ENCODE results near the gene DENND1B. TPM values are rescaled to one million over a fixed set of nuclear protein-coding genes. Genes with fewer than 3 reads are reported as not detected.

The DENND1B gene
- total RNA-seq, 2 donors from 2014 or later: 9.4 to 11.9 TPM

- Mint-ChIP-seq H3K4me3 (no peak overlapping the region), H3K27me3 (ENCODE audit: insufficient read depth) (no peaks in the 10 kb centered on the region), H3K27ac (no peak overlapping the region), H3K4me1 (no peaks in the 10 kb centered on the region), H3K9me3 (peaks cover 5% of the 10 kb centered on the region), H3K36me3 (ENCODE audit: low read depth) (peaks cover 3% of the 10 kb centered on the region)
- H3K4me3 ChIP-seq (ENCODE audit: low read length): no peak overlapping the region
- 91% methylated on average over 2 of the region's 2 CpGs; no CpG with 5 or more reads in 1 of the 2 experiments for WGBS, 2 experiments (ENCODE audit: insufficient coverage in 1 of 2, insufficient read length in 1 of 2)
- H3K9ac ChIP-seq (ENCODE audit: extremely low read depth, low read length, poor library complexity, severe bottlenecking): no peak overlapping the region
- H3K9me3 ChIP-seq (ENCODE audit: control insufficient read depth, low read length): no peaks in the 10 kb centered on the region
- DNase-seq: peak; percentile 35
- no peaks in the 10 kb centered on the region for H3K27me3 ChIP-seq (ENCODE audit: control insufficient read depth, insufficient read depth, low read length, poor library complexity, severe bottlenecking)
- no peak overlapping the region for H3K27ac ChIP-seq (ENCODE audit: low read depth, low read length)
- H3K4me1 ChIP-seq (ENCODE audit: control insufficient read depth, insufficient read depth, low read length): no peaks in the 10 kb centered on the region
- TF ChIP-seq CTCF (conservative IDR thresholded peaks at IDR 0.05): no peak
- H3K36me3 ChIP-seq (ENCODE audit: control insufficient read depth, insufficient read depth, low read length): no peaks in the 10 kb centered on the region
These were observed 141.7 kb downstream of the DENND1B start for GRCh38 chr1:197633447-197634078.

- H3K9me3 Mint-ChIP-seq: peaks cover 9% of the 10 kb centered on the region
- Histone ChIP-seq H3K27ac (ENCODE audit: low read depth, low read length) (no peak overlapping the region), H3K4me3 (ENCODE audit: low read length) (no peak overlapping the region), H3K9ac (ENCODE audit: extremely low read depth, low read length, poor library complexity, severe bottlenecking) (no peak overlapping the region), H3K4me1 (ENCODE audit: control insufficient read depth, insufficient read depth, low read length) (no peaks in the 10 kb centered on the region), H3K9me3 (ENCODE audit: control insufficient read depth, low read length) (no peaks in the 10 kb centered on the region), H3K36me3 (ENCODE audit: control insufficient read depth, insufficient read depth, low read length) (no peaks in the 10 kb centered on the region), H3K27me3 (ENCODE audit: control insufficient read depth, insufficient read depth, low read length, poor library complexity, severe bottlenecking) (no peaks in the 10 kb centered on the region)
- H3K4me3 Mint-ChIP-seq: no peak overlapping the region
- 94% methylated on average over 1 of the region's 1 CpG; no CpG with 5 or more reads in 1 of the 2 experiments for WGBS, 2 experiments (ENCODE audit: insufficient coverage in 1 of 2, insufficient read length in 1 of 2)
- H3K27ac Mint-ChIP-seq: no peak overlapping the region
- no peaks in the 10 kb centered on the region for H3K4me1 Mint-ChIP-seq
- H3K27me3 Mint-ChIP-seq (ENCODE audit: insufficient read depth): no peaks in the 10 kb centered on the region
- peaks cover 5% of the 10 kb centered on the region for H3K36me3 Mint-ChIP-seq (ENCODE audit: low read depth)
- no peak for TF ChIP-seq CTCF (conservative IDR thresholded peaks at IDR 0.05)
- no peak for DNase-seq
These were observed 142.6 kb downstream of the DENND1B start for GRCh38 chr1:197632651-197633050.

- Mint-ChIP-seq H3K4me3 (no peak overlapping the region), H3K27me3 (ENCODE audit: insufficient read depth) (no peaks in the 10 kb centered on the region), H3K4me1 (no peaks in the 10 kb centered on the region), H3K9me3 (peaks cover 9% of the 10 kb centered on the region), H3K36me3 (ENCODE audit: low read depth) (peaks cover 5% of the 10 kb centered on the region), H3K27ac (no peak overlapping the region)
- DNase-seq: no peak
- Histone ChIP-seq H3K27ac (ENCODE audit: low read depth, low read length) (no peak overlapping the region), H3K4me3 (ENCODE audit: low read length) (no peak overlapping the region), H3K36me3 (ENCODE audit: control insufficient read depth, insufficient read depth, low read length) (no peaks in the 10 kb centered on the region), H3K9me3 (ENCODE audit: control insufficient read depth, low read length) (no peaks in the 10 kb centered on the region), H3K9ac (ENCODE audit: extremely low read depth, low read length, poor library complexity, severe bottlenecking) (no peak overlapping the region), H3K27me3 (ENCODE audit: control insufficient read depth, insufficient read depth, low read length, poor library complexity, severe bottlenecking) (no peaks in the 10 kb centered on the region), H3K4me1 (ENCODE audit: control insufficient read depth, insufficient read depth, low read length) (no peaks in the 10 kb centered on the region)
- no peak for TF ChIP-seq CTCF (conservative IDR thresholded peaks at IDR 0.05)
These were observed 143.3 kb downstream of the DENND1B start for GRCh38 chr1:197632005-197632404.

Measured in endodermal cell (in vitro differentiated cells).